ENCODE results near the gene ZNF609.

DNA sequence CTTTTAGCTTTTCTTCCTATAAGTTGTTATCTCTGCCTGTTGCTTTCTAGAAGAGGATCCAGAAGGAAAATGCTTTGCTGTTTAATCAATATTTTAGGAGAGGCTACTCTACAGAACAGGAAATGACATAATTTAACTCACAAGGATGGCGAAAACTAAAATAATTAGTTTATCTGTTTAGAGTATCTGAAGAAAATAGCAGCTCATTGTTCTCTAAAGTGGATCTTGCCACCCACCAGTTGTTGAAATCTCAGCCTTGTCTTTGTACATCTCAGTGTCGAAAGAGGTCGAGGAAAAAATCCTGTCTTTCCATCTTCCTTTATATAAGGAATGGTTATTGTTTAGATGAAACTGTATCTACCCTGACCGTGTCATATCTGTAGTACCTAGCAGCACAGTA is 126.6 kb downstream of the ZNF609 start:
- TF ChIP-seq CTCF (IDR thresholded peaks at IDR 0.05; ENCODE audit: poor library complexity) (no peak), EZH2 (IDR thresholded peaks at IDR 0.05; ENCODE audit: borderline replicate concordance) (no peak)
